KMS-11 (cell line): ENCODE results near the gene RMDN2.

Experiments used
- H2AFZ ChIP-seq: fragments of 200-600 bp; sonication (generic); 2 replicates; pipeline ENCODE4 v1.6.1; 2016; ENCODE audit warnings: antibody characterized with exemption, mixed run types, low read depth
- H3K27ac ChIP-seq: fragments of 200-600 bp; sonication (generic); 2 replicates; pipeline ENCODE4 v1.6.1; 2016; ENCODE audit warnings: mild to moderate bottlenecking, mixed run types
- H3K27me3 ChIP-seq: fragments of 200-600 bp; sonication (generic); 2 replicates; pipeline ENCODE4 v1.6.1; 2017; ENCODE audit warnings: mild to moderate bottlenecking, low read depth, mixed run types, moderate library complexity; ENCODE audit not compliant: insufficient read depth
- H3K36me3 ChIP-seq: fragments of 200-600 bp; sonication (generic); 2 replicates; pipeline ENCODE4 v1.6.1; 2017; ENCODE audit warnings: mild to moderate bottlenecking, mixed run types; ENCODE audit not compliant: insufficient read depth
- H3K4me1 ChIP-seq: fragments of 200-600 bp; sonication (generic); 2 replicates; pipeline ENCODE4 v1.6.1; 2016; ENCODE audit warnings: mild to moderate bottlenecking, low read depth, mixed run types; ENCODE audit not compliant: poor library complexity, severe bottlenecking
- H3K4me2 ChIP-seq: fragments of 200-600 bp; sonication (generic); 2 replicates; pipeline ENCODE4 v1.7.0; 2016; ENCODE audit warnings: mild to moderate bottlenecking, mixed run types
- H3K4me3 ChIP-seq: fragments of 200-600 bp; sonication (generic); IDR thresholded peaks from 2 replicates; pipeline ENCODE4 v1.6.1; 2017; ENCODE audit warnings: low read depth, low read length, mixed read lengths; ENCODE audit not compliant: insufficient read depth
- H3K79me2 ChIP-seq: fragments of 200-600 bp; sonication (generic); 2 replicates; pipeline ENCODE4 v1.6.1; 2016; ENCODE audit warnings: low read depth, mixed run types; ENCODE audit not compliant: insufficient read depth
- H3K9ac ChIP-seq: fragments of 200-600 bp; sonication (generic); 2 replicates; pipeline ENCODE4 v1.6.1; 2016; ENCODE audit warnings: mild to moderate bottlenecking, mixed run types
- H4K20me1 ChIP-seq: fragments of 200-600 bp; sonication (generic); 2 replicates; pipeline ENCODE4 v1.6.1; 2016; ENCODE audit warnings: mild to moderate bottlenecking, mixed run types; ENCODE audit not compliant: insufficient read depth
- CTCF ChIP-seq: fragments of 200-600 bp; sonication (generic); conservative IDR thresholded peaks from 2 replicates; pipeline ENCODE4 v1.6.1; 2017; ENCODE audit warnings: low read depth, mild to moderate bottlenecking, antibody characterized with exemption, low read length, moderate library complexity, mixed read lengths

RMDN2 gene

GRCh38 chr2:37890893-37891495 is 34.1 kb upstream of the RMDN2 start:
- TF ChIP-seq CTCF = peak; percentile 87
- no peaks in the 10 kb centered on the region for H3K27me3 ChIP-seq
- no peaks in the 10 kb centered on the region for H3K36me3 ChIP-seq
- H3K4me2 ChIP-seq = no peak overlapping the region
- peaks cover 50% of the 10 kb centered on the region for H3K4me1 ChIP-seq
- H3K27ac ChIP-seq = no peak overlapping the region
- no peak overlapping the region for H3K4me3 ChIP-seq
- H2AFZ ChIP-seq = no peak overlapping the region
- H4K20me1 ChIP-seq = no peaks in the 10 kb centered on the region
- H3K79me2 ChIP-seq = no peaks in the 10 kb centered on the region
- no peak overlapping the region for H3K9ac ChIP-seq

GRCh38 chr2:37891846-37892435 is 33.1 kb upstream of the RMDN2 start:
- H3K4me3 ChIP-seq = peak overlapping the region; percentile 32
- H3K36me3 ChIP-seq = no peaks in the 10 kb centered on the region
- peak overlapping the region; percentile 53 for H3K4me2 ChIP-seq
- peaks cover 48% of the 10 kb centered on the region for H3K4me1 ChIP-seq
- no peaks in the 10 kb centered on the region for H3K27me3 ChIP-seq
- no peaks in the 10 kb centered on the region for H3K79me2 ChIP-seq
- 0 out of 2 replicates have a peak overlapping the region, but pooled peaks have one; percentile 6 for H2AFZ ChIP-seq
- no peak overlapping the region for H3K27ac ChIP-seq
- no peak for TF ChIP-seq CTCF
- H3K9ac ChIP-seq = no peak overlapping the region
- no peaks in the 10 kb centered on the region for H4K20me1 ChIP-seq

GRCh38 chr2:37892436-37893114 is 32.5 kb upstream of the RMDN2 start:
- Histone ChIP-seq H3K4me1 (peaks cover 48% of the 10 kb centered on the region), H3K4me2 (peak overlapping the region; percentile 53), H3K9ac (no peak overlapping the region), H3K36me3 (no peaks in the 10 kb centered on the region), H3K79me2 (no peaks in the 10 kb centered on the region), H2AFZ (peak overlapping the region; percentile 6; the same call in 1 of the 2 replicates), H3K27me3 (no peaks in the 10 kb centered on the region), H4K20me1 (no peaks in the 10 kb centered on the region), H3K4me3 (peak overlapping the region; percentile 32), H3K27ac (no peak overlapping the region; the same call in 1 of the 2 replicates)
- no peak for TF ChIP-seq CTCF

GRCh38 chr2:37893327-37893726 is 31.8 kb upstream of the RMDN2 start:
- Histone ChIP-seq H2AFZ (no peak overlapping the region), H3K4me2 (peak overlapping the region; percentile 53; the same call in 1 of the 2 replicates), H3K79me2 (no peaks in the 10 kb centered on the region), H3K4me1 (peaks cover 52% of the 10 kb centered on the region), H3K27me3 (no peaks in the 10 kb centered on the region), H3K27ac (no peak overlapping the region), H3K36me3 (no peaks in the 10 kb centered on the region), H3K9ac (no peak overlapping the region), H3K4me3 (no peak overlapping the region), H4K20me1 (no peaks in the 10 kb centered on the region)
- no peak for TF ChIP-seq CTCF
